ENCODE results near the gene DLG5.

Gene DLG5

DNA sequence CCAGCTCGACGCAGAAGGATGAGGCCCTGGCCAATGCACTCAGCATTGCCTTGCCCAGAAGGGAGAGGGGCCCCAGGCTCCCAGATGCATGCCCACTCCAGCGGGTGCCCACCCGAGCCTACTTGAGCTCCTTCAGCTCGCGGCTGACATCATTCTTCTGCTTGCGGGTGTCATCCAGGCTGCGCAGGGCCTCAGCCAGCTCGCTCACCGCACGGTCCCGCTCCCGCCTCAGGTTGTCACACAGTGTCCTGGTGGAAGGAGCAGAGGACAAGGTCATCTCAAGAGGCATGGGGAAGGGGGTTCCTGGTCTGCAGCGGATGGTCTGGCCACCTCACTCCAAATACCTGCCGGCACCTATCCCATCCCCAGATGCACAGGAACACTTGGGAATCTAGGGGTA, 92.8 kb downstream of the DLG5 start:
- H3F3A ChIP-seq (ENCODE audit: insufficient read depth), result no peaks in the 10 kb centered on the region
- no peak overlapping the region for H3K4me2 ChIP-seq (ENCODE audit: low read depth, low read length, poor library complexity, severe bottlenecking)
- no peaks in the 10 kb centered on the region for H3K9me2 ChIP-seq (replicated peaks; ENCODE audit: insufficient read depth, low read length)
- no peaks in the 10 kb centered on the region for H4K20me1 ChIP-seq (ENCODE audit: low read depth, low read length)
- no peak overlapping the region for H3K4me3 ChIP-seq (ENCODE audit: insufficient read depth, low read length, poor library complexity, severe bottlenecking)
- H3K27ac ChIP-seq (ENCODE audit: low read depth, low read length), result no peak overlapping the region
- H3K36me3 ChIP-seq (ENCODE audit: low read length), result no peaks in the 10 kb centered on the region
- H3K27me3 ChIP-seq (ENCODE audit: low read length), result no peaks in the 10 kb centered on the region
- H3K9me3 ChIP-seq (ENCODE audit: insufficient read depth, low read length), result no peaks in the 10 kb centered on the region
- TF ChIP-seq, protein P1, sequence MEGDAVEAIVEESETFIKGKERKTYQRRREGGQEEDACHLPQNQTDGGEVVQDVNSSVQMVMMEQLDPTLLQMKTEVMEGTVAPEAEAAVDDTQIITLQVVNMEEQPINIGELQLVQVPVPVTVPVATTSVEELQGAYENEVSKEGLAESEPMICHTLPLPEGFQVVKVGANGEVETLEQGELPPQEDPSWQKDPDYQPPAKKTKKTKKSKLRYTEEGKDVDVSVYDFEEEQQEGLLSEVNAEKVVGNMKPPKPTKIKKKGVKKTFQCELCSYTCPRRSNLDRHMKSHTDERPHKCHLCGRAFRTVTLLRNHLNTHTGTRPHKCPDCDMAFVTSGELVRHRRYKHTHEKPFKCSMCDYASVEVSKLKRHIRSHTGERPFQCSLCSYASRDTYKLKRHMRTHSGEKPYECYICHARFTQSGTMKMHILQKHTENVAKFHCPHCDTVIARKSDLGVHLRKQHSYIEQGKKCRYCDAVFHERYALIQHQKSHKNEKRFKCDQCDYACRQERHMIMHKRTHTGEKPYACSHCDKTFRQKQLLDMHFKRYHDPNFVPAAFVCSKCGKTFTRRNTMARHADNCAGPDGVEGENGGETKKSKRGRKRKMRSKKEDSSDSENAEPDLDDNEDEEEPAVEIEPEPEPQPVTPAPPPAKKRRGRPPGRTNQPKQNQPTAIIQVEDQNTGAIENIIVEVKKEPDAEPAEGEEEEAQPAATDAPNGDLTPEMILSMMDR (IDR thresholded peaks at IDR 0.05; ENCODE audit: insufficient read depth, low read length, poor library complexity, severe bottlenecking), result no peak
- H3K9ac ChIP-seq (ENCODE audit: low read length), result no peak overlapping the region
- no peak overlapping the region for H2AFZ ChIP-seq (ENCODE audit: low read depth, low read length, severe bottlenecking)
- H3K79me2 ChIP-seq (ENCODE audit: insufficient read depth, low read length), result no peaks in the 10 kb centered on the region

- no peaks in the 10 kb centered on the region for H3F3A ChIP-seq (ENCODE audit: insufficient read depth)
- H3K9me2 ChIP-seq (replicated peaks; ENCODE audit: insufficient read depth, low read length), result no peaks in the 10 kb centered on the region
- no peaks in the 10 kb centered on the region for H3K9me3 ChIP-seq (ENCODE audit: insufficient read depth, low read length)
- H4K20me1 ChIP-seq (ENCODE audit: low read depth, low read length), result no peaks in the 10 kb centered on the region
- no peak overlapping the region for H3K4me3 ChIP-seq (ENCODE audit: insufficient read depth, low read length, poor library complexity, severe bottlenecking)
- no peak overlapping the region for H3K27ac ChIP-seq (ENCODE audit: low read depth, low read length)
- no peak overlapping the region for H3K9ac ChIP-seq (ENCODE audit: low read length)
- no peaks in the 10 kb centered on the region for H3K79me2 ChIP-seq (ENCODE audit: insufficient read depth, low read length)
- H2AFZ ChIP-seq (ENCODE audit: low read depth, low read length, severe bottlenecking), result no peak overlapping the region
- H3K36me3 ChIP-seq (ENCODE audit: low read length), result no peaks in the 10 kb centered on the region
- TF ChIP-seq EZH2phosphoT487 (conservative IDR thresholded peaks at IDR 0.05; ENCODE audit: low read length), result no peak
- TF ChIP-seq, protein P1 (IDR thresholded peaks at IDR 0.05; ENCODE audit: insufficient read depth, low read length, poor library complexity, severe bottlenecking), result no peak
- H3K4me2 ChIP-seq (ENCODE audit: low read depth, low read length, poor library complexity, severe bottlenecking), result no peak overlapping the region
- H3K27me3 ChIP-seq (ENCODE audit: low read length), result no peaks in the 10 kb centered on the region
Observed at GRCh38 chr10:77833225-77833624, 93.3 kb downstream of the DLG5 start.

GRCh38 chr10:77832238-77832637, 94.3 kb downstream of the DLG5 start:
- Histone ChIP-seq H3K27ac (ENCODE audit: low read depth, low read length) (no peak overlapping the region), H2AFZ (ENCODE audit: low read depth, low read length, severe bottlenecking) (no peak overlapping the region), H3K9me3 (ENCODE audit: insufficient read depth, low read length) (no peaks in the 10 kb centered on the region), H3K9ac (ENCODE audit: low read length) (no peak overlapping the region), H3F3A (ENCODE audit: insufficient read depth) (no peaks in the 10 kb centered on the region), H4K20me1 (ENCODE audit: low read depth, low read length) (no peaks in the 10 kb centered on the region), H3K4me3 (ENCODE audit: insufficient read depth, low read length, poor library complexity, severe bottlenecking) (no peak overlapping the region), H3K36me3 (ENCODE audit: low read length) (no peaks in the 10 kb centered on the region), H3K27me3 (ENCODE audit: low read length) (no peaks in the 10 kb centered on the region), H3K79me2 (ENCODE audit: insufficient read depth, low read length) (no peaks in the 10 kb centered on the region), H3K4me2 (ENCODE audit: low read depth, low read length, poor library complexity, severe bottlenecking) (no peak overlapping the region), H3K9me2 (replicated peaks; ENCODE audit: insufficient read depth, low read length) (no peaks in the 10 kb centered on the region)
- no peak for TF ChIP-seq EZH2phosphoT487 (conservative IDR thresholded peaks at IDR 0.05; ENCODE audit: low read length)
- TF ChIP-seq, protein P1 (IDR thresholded peaks at IDR 0.05; ENCODE audit: insufficient read depth, low read length, poor library complexity, severe bottlenecking), result no peak

- no peaks in the 10 kb centered on the region for H3K27me3 ChIP-seq (ENCODE audit: low read length)
- no peak overlapping the region for H3K4me2 ChIP-seq (ENCODE audit: low read depth, low read length, poor library complexity, severe bottlenecking)
- H3K79me2 ChIP-seq (ENCODE audit: insufficient read depth, low read length), result no peaks in the 10 kb centered on the region
- H3K27ac ChIP-seq (ENCODE audit: low read depth, low read length), result no peak overlapping the region
- no peak for TF ChIP-seq EZH2phosphoT487 (conservative IDR thresholded peaks at IDR 0.05; ENCODE audit: low read length)
- TF ChIP-seq, protein P1 (IDR thresholded peaks at IDR 0.05; ENCODE audit: insufficient read depth, low read length, poor library complexity, severe bottlenecking), result no peak
- no peaks in the 10 kb centered on the region for H3K9me2 ChIP-seq (replicated peaks; ENCODE audit: insufficient read depth, low read length)
- H4K20me1 ChIP-seq (ENCODE audit: low read depth, low read length), result no peaks in the 10 kb centered on the region
- H3K36me3 ChIP-seq (ENCODE audit: low read length), result no peaks in the 10 kb centered on the region
- H2AFZ ChIP-seq (ENCODE audit: low read depth, low read length, severe bottlenecking), result no peak overlapping the region
- no peak overlapping the region for H3K4me3 ChIP-seq (ENCODE audit: insufficient read depth, low read length, poor library complexity, severe bottlenecking)
- no peaks in the 10 kb centered on the region for H3K9me3 ChIP-seq (ENCODE audit: insufficient read depth, low read length)
- no peaks in the 10 kb centered on the region for H3F3A ChIP-seq (ENCODE audit: insufficient read depth)
- no peak overlapping the region for H3K9ac ChIP-seq (ENCODE audit: low read length)
Observed at GRCh38 chr10:77829356-77829755, 97.2 kb downstream of the DLG5 start.

All from SU-DHL-6 (cell line).